PC-9 (cell line): ENCODE data around the gene NTNG1.

Source experiments
- EZH2 ChIP-seq: fragments of 200-600 bp; sonication (generic); IDR thresholded peaks from 2 replicates; pipeline ENCODE4 v1.8.0; 2017; ENCODE audit warnings: antibody characterized with exemption, low read depth
- TF ChIP-seq, protein P1 (sequence below): fragments of 200-600 bp; sonication (generic); conservative IDR thresholded peaks from 2 replicates; pipeline ENCODE4 v1.6.1; 2017; ENCODE audit warnings: mixed run types, antibody characterized with exemption, mild to moderate bottlenecking, moderate library complexity

DNA sequence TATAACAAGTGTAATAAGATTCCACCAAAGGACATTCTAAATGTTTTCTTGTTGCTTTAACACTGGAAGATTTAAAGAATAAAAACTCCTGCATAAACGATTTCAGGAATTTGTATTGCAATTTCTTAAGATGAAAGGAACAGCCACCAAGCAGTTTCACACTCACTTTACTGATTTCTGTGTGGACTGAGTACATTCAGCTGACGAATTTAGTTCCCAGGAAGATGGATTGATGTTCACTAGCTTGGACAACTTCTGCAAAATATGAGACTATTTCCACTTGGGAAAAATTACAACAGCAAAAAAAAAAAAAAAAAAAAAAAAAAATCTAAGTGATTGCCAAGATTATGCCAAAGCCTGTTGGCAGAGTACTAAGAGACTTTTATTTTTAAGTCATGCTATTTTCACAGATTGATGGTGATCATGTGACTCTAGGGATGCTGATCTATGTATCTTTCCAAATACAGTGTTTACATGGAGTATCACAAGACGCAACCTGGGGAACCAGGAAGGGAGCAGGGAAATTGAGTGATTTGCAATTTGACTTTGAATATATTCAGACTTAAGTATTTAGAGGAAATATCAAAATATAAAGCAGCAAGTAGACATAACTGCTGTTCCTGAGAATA is 341.0 kb downstream of the NTNG1 start:
- TF ChIP-seq, protein P1, sequence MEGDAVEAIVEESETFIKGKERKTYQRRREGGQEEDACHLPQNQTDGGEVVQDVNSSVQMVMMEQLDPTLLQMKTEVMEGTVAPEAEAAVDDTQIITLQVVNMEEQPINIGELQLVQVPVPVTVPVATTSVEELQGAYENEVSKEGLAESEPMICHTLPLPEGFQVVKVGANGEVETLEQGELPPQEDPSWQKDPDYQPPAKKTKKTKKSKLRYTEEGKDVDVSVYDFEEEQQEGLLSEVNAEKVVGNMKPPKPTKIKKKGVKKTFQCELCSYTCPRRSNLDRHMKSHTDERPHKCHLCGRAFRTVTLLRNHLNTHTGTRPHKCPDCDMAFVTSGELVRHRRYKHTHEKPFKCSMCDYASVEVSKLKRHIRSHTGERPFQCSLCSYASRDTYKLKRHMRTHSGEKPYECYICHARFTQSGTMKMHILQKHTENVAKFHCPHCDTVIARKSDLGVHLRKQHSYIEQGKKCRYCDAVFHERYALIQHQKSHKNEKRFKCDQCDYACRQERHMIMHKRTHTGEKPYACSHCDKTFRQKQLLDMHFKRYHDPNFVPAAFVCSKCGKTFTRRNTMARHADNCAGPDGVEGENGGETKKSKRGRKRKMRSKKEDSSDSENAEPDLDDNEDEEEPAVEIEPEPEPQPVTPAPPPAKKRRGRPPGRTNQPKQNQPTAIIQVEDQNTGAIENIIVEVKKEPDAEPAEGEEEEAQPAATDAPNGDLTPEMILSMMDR: no peak
- no peak for TF ChIP-seq EZH2
